HL-60/S4 treated with phorbol 12-myristate 13-acetate at 8.2 ng/mL for 4 days and 3 days (cell line): ENCODE results near the gene C1QTNF9.
"Not testable (repeated sequence)": the region's sequence is repeated elsewhere in the genome, so short reads cannot be mapped to it uniquely, and the experiment has no call there.

ENCODE experiments used
- in situ Hi-C: fragments of 300-500 bp; cut with MboI; formaldehyde crosslinking; loops from 2 replicates; pipeline ENCODE4 v1.15.0; 2022; ENCODE audit warnings: low sequenced_read_pairs

Gene C1QTNF9

DNA sequence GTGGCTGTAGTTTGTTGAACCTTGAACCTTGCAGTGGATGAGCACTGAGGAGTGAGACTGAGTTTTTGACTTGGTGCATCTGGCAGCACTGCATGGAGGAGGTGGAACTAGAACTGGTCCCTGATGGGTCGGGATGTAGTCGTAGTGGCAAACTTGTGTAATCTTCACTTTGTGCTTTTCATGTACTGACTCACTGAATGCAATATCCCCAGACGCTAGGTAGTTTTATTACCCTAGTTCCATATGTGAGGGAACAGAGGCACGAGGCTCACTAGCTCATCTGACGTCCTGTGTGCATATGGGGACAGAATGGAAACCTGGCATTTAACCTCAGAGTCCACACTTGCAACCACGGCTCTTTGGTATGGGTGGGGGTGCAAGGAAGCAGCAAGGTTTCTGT lies 10.3 kb downstream of the C1QTNF9 start:
- in situ Hi-C loops: not testable (repeated sequence)

DNA sequence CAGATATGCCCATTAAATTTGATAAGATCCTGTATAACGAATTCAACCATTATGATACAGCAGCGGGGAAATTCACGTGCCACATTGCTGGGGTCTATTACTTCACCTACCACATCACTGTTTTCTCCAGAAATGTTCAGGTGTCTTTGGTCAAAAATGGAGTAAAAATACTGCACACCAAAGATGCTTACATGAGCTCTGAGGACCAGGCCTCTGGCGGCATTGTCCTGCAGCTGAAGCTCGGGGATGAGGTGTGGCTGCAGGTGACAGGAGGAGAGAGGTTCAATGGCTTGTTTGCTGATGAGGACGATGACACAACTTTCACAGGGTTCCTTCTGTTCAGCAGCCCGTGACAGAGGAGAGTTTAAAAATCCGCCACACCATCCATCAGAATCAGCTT lies 12.0 kb downstream of the C1QTNF9 start:
- in situ Hi-C loops: not testable (repeated sequence)

DNA sequence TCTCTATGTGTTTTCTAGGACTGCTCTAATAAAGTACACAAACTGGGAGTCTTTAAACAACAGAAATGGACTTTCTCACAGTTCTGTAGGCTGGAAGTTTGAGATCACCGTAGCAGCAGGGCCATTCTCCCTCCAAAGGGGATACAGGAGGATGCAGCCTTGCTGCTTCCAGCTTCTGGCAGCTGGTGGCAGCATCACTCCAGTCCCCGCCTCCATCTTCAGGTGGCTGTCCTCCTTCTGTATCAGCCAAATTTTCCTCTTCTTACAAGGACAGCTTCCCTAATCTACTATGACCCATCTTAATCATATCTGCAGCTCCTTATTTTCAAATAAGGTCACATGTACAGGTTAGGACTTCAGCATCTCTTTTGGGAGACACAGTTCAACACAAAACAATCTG lies 13.1 kb downstream of the C1QTNF9 start:
- in situ Hi-C loops: not testable (repeated sequence)

DNA sequence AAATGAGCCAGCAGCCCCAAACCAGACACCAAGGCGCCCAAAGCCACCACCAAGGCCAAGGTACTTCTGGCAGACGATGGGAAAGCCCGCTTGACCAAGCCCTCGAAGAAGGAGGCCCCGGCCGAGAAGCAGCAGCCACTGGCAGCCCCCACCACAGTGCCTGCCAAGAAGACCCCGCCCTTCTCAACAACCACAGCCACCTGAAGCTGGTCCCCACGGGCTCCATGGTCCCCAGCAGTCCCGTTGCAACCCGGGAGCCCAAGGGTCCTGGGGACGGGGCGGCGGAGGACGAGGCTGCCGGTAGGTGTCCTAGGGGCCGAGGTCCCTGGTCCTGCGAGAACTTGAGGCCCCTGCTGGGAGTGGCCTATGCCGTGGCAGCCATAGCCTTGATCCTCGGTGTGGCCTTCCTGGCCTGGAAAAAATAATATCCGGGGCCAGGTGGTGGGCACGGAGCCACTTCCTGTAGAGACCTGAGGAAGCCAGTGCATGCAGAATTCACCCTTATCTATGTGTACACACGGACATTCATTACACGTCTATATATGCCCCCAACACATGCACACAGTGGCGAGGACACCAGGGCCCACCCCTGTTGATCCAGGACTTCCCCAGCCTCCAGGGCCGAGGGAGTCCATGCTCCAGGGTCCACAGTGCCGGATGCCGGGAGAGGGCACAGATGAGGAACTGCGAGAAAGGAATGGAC lies 13.8 kb downstream of the C1QTNF9 start:
- in situ Hi-C loops: no loop called here

DNA sequence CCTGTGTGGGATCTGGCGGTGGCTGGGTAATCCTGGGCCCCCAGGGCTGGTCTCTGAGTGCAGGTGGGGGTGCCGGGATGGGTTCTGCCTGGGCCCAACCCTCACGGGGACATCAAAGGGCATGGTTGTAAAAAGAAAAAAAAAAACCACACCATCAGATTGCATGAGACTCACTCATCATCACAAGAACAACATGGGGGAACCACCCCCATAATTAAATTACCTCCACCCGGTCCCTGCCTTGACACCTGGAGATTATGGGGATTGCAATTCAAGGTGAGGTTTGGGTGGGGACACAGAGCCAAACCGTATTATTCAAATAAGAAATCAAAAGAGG lies 14.3 kb downstream of the C1QTNF9 start:
- in situ Hi-C loops: no loop called here

DNA sequence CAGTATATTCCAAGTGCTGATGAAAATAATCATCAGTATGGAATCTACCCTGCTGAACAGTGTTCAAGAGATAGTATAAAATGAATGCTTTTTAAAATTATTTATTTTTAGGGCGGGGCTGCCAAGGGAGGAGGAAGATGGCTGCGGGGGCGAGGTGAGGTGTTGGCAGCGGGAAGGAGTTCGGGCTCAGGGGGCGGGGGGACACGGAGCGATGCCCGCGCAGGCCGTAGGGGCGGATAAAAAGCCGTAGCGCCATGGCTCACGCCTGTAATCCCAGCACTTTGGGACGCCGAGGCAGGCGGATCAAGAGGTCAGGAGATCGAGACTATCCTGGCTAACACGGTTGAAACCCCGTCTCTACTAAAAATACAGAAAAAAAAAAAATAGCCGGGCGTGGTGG lies 18.2 kb downstream of the C1QTNF9 start:
- in situ Hi-C loops: not testable (repeated sequence)

DNA sequence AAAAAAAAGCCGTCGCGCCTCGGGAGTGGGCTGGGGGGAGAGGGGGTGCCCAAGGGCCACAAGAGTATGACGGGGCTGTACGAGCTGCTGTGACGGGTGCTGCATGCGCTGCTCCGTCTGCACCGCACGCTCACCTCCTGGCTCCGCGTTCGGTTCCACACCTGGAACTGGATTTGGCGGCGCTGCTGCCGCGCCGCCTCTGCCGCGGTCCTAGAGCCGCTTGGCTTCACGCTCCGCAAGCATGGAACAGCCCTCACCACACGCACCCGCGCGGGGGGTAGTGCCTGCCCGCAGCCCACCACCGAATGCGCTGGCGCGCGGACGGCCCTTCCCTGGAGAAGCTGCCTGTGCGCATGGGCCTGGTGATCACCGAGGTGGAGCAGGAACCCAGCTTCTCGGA lies 18.8 kb downstream of the C1QTNF9 start:
- in situ Hi-C loops: no loop called here

DNA sequence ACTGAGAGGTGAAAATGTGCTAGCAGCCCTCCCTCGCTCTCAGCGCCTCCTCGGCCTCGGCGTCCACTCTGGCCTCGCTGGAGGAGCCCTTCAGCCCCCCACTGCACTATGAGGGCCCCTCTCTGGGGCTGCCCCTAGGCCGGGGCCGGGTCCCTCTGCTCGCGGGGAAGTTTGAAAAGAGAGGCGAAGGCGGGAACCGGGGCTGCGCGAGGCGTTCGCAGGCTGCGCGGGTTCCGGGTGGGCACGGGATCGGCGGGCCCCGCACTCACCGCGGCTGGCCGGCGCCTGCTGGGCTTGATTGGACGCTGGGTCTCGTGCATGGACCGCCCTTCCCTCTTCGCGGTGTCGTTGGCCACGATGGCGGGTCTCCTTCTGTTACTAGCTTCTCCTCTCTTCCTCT lies 29.3 kb downstream of the C1QTNF9 start:
- in situ Hi-C loops: no loop called here

DNA sequence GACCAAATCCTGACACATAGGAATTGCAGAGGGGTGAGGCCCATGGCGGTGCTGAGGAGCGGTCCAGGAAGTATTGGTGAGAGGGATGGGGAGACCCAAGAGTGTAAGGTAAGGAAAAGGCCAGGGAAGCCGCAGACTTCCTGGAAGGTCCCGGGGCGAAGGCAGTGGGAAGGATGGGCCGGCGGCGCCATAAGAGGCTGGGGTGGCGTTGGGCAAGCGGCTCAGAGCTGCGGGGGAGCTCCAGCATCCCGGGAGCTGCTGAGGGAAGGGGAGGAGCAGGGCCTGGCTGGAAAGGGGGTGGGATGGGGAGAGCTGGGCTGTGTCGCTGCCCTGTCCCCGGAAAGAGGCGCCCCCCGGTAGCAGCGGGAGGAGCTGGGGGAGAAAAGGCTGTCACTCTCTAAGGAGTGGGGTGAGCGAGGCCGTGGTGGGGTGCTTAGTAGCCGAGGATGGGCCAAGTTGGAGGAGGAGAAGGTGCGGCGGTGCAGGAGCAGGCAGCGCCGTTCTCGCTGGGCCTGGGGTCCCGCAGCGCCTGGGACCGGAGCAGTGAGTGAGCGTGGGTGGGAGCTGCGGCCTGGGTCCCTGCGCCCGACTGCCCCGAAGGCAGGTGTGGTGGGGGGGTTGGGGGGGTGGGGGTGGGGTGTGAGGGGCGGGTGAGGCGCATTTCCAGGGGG lies 30.7 kb downstream of the C1QTNF9 start:
- in situ Hi-C loops: no loop called here

DNA sequence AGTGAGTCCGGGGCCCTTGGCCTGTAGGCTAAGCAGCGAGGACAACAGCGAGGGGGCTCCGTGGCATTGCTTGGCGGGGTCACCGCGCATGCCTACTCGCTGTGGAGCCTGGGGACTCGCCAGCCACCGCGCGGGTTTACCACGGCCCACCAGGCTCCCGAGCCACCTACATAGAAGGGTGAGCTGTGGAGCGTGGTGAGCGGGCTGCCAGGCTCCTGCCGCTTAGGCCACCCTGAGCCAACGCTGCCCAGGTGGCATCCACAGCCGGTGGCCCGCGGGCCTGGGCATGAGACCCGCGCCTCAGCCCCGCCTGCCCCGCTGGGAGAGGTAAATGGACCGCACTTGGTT lies 31.2 kb downstream of the C1QTNF9 start:
- in situ Hi-C loops: no loop called here

DNA sequence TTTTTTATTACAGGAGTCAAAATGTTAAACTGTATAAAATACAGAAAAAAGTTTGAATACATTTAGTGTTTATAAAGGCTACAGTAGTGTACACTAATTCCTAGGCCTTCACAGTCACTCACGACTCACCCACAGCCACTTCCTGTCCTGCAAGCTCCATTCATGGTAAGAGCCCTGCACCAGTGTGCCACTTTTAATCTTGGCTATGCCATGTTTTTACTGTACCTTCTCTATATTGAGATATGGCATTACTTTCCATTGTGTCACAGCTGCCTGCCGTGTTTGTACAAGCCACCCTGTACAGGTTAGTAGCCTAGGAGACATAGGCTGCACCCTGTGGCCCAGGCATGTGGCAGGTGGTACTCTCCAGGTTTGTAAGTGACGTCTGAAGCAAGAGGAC lies 32.1 kb downstream of the C1QTNF9 start:
- in situ Hi-C loops: no loop called here

DNA sequence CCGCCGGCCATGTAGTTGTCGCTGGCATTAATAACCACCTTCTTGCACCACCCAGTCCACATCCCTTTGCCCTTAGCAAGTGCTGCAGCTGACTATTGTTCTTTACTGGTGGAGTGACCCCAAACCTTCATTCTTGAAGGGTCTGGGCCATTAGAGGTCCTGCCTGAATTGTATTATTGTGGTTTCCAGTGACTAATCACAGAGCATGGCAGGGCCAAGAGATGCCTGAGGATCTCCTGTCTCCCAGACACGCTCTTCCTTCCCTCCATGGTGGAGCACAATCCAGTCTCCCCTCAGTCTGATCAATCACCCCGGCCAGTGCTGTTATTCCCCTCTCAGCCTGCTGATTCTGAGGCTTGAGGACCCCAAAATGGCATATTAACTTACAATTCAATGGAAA lies 39.0 kb downstream of the C1QTNF9 start:
- in situ Hi-C loops: no loop called here

DNA sequence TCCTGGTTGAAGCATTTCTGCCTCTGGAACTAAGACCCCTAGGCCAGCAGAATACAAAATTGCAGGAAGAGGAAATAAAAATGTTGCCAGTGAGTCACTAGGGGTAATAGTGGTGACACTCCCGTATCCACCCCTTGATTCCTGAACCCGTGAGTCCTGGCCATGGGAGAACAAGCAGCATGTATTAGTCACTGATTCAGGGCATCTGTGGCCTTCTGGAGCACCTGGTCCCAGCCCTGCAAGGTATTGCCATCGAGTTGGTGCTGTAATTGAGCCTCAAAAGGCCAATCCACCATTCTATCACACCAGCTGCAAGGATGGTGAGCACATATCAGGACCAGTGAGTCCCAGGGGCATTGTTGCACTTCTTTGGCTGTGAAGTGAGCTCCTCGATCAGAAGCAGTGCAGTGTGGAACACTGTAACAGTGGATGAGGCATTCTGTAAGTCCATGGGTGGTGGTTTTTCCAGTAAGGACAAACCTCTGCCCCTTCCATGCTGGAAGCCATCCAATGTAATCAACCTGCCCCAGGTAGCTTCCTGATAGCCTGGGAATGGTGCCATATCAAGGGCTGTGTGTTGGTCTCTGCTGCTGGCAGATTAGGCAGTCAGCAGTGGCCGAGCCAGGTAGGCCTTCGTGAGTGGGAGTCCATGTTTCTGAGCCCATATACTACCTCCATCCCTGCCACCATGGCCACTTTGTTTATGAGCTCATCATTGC lies 39.6 kb downstream of the C1QTNF9 start:
- in situ Hi-C loops: no loop called here

DNA sequence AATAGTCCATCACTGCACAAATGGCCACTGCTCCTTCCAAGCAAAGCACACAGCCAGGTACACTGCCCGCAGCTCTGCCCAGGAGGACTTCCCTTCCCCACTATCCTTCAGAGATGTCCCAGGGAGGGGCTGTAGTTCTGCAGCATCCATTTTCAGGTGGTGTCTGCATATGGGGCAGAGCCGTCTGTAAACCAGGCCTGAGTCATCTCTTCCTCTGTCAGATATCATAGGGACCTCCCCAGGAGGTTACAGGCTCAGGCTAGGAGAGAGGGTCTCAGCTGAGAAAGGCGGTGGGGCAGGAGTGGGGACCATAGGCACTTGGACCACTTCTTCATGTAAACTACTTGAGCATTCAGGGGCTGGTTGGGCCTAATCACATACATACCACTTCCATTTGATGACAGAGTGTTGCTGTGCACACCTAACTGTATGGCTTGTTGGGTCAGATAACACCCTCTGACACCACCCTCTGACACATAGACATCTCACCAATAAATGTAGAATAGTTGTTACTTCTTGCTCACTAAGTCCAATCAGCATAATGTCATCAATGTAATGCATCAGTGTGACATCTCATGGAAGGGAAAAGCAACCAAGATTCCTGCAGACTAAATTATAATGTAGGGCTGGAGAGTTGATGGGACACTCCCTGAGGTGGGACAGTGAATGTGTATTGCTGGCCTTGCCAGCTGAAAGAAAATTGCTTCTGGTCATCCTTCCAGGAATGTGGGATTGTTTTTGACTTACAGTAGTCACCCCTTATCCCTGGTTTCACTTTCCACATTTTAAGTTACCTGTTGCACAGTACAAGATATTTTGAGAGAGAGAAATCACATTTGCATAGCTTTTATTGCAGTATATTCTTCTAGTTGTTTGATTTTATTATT lies 40.6 kb downstream of the C1QTNF9 start:
- in situ Hi-C loops: not testable (repeated sequence)

DNA sequence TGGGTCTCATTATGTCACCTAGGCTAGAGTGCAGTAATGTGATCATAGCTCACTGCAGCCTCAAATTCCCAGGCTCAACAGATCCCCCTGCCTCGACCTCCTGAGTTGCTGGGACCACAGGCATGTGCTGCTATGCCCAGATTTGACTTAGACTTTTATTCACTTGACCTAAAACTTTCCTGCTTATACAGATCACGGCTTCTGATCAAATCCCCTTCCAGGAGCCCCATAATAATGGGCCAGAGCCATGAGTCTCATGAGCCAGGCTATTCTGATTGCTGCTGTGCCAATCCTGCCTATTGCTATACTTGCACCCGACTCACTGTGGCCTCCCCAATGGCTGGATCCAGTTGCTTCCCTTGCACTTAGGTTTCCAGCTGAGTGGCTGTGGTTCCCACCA lies 42.0 kb downstream of the C1QTNF9 start:
- in situ Hi-C loops: no loop called here

DNA sequence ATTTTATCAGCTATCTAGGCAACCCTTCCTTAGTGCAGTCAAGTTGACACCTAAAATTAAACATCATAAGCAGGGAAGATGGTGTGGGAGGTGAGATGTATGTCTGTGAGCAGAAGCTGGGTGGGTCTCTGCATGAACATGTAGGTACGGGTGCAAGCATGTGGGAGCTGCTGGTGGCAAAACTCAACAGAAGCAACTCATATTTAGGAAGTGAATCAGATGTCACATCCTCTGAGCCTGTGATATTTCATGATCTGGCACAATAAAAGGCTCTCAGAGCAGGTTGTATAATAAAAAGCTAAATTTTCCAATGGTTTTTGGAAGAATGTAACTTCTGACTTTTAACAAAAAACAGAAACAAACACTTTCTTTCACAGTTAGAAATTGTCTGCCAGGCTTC lies 44.4 kb downstream of the C1QTNF9 start:
- in situ Hi-C loops: no loop called here

DNA sequence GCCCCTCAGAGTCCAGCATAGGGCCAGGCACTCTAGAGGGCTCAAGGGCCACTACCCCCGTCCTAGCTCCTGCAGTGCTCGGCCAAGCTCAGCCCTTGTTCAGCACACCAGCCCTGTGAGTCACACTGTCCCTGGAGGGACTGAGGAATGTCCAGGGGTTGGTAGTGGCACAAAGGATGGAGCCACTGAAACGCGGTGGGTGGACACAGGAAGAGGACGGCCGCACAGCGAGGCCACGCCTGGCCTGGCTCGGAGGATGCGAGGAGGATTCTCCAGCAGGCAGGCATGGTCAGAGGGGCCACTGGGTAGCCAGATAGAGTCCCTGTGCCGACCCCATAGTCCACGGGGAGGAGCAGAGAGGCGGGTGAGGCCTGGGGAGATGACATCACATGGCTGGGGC lies 45.7 kb downstream of the C1QTNF9 start:
- in situ Hi-C loops: no loop called here

DNA sequence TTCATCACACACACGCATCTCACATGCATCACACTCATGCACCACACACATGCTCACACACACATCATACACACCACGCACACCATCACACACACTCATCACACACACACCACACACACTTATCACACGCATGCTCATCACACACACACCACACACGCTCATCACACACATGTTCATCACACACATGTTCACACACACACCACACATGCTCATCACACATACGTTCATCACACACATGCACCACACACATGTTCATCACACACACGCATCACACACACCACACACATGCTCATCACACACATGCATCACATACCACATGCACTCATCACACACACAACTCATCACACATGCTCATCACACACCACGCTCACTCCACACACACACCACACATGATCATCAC lies 46.9 kb downstream of the C1QTNF9 start:
- in situ Hi-C loops: no loop called here

DNA sequence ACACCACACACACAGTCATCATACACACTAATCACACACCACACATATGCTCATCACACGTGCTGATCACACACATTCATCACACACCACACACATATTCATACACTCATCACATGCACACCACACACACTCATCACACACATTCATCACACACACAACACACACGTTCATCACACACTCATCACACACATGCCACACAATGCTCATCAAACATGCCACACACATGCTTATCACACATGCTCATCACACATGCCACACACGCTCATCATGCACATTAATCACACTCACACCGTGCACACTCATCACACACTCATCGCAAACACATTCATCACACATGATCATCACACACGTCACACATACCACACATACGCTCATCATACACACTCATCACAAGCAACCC lies 47.5 kb downstream of the C1QTNF9 start:
- in situ Hi-C loops: no loop called here

DNA sequence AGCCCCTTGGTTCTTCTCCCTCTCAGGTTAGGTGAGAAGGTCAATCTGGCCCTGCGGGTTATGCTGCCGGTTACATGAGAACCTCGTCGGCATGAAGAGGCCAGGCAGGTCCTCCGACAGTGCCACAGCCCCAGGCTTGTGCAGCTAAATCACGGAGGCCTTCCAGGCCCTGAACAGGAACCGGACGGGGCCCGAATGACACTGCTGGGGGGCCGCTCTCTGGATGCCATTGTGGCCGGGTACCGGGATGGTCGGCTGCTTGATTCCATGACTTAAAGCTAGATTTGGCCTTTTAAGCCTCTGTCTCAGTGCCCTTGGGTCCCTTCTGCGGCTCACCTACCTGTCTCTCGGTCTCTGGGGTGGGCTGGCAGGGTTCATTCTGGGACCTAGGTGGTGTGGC lies 48.4 kb downstream of the C1QTNF9 start:
- in situ Hi-C loops: no loop called here

DNA sequence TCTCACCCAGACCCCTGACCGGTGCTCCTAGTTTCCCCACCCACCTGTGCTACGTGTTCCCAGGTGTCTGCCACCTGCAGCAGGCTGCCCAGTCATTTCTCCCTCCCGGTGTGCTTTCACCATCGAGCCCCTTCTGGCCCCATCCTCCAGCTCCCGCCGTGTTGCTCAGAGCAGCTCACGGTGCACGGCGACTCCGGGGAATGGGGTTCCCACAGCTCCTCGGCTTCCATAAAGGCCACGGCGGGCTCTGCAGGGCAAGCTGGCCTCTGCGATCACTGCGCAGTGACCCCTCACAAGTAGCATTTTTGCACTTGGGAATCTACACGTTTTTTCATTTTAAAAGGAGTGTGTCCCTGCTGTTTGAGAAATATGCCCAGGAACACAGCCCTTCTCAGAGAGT lies 49.5 kb downstream of the C1QTNF9 start:
- in situ Hi-C loops: not testable (repeated sequence)
